Measurements from ENCODE around the gene GOT1. TPM values are rescaled to one million over a fixed set of nuclear protein-coding genes. Genes with fewer than 3 reads are reported as not detected.

The GOT1 gene
- total RNA-seq, 4 donors from 2014 or later = 8.6 to 19.9 (median 12.1) TPM

DNA sequence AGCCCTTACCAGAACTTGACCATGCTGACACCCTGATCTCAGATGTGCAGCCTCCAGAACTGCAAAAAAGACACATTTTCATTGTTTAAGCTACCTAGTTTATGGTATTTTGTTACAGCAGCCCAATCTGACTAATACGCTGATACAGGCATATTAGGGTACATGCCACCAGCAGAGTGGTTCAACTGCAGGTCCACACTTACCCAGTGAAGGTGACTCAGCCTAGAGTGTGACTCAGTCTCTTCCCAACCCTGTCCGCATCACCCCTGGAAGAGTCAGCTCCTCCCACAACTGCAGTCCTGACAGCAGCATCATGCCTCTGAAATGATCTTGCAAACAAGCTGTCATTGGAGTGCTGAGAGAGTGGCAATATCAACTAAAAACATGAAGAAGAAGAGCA is 30.8 kb upstream of the GOT1 start:
- peaks cover 0 to 6% (median 0%) of the 10 kb centered on the region in 4 donors for H3K9me3 ChIP-seq
- no peak for DNase-seq (ENCODE audit: low spot score in 2 of 2)
- no peak overlapping the region for H3K4me3 ChIP-seq
- H3K4me1 ChIP-seq = no peaks in the 10 kb centered on the region
- WGBS, 2 donors = 94 to 98% methylated on average over 2 of the region's 2 CpGs
- H3K36me3 ChIP-seq = no peaks in the 10 kb centered on the region
- TF ChIP-seq POLR2A (IDR thresholded peaks at IDR 0.05) = no peak
- TF ChIP-seq, protein P1, sequence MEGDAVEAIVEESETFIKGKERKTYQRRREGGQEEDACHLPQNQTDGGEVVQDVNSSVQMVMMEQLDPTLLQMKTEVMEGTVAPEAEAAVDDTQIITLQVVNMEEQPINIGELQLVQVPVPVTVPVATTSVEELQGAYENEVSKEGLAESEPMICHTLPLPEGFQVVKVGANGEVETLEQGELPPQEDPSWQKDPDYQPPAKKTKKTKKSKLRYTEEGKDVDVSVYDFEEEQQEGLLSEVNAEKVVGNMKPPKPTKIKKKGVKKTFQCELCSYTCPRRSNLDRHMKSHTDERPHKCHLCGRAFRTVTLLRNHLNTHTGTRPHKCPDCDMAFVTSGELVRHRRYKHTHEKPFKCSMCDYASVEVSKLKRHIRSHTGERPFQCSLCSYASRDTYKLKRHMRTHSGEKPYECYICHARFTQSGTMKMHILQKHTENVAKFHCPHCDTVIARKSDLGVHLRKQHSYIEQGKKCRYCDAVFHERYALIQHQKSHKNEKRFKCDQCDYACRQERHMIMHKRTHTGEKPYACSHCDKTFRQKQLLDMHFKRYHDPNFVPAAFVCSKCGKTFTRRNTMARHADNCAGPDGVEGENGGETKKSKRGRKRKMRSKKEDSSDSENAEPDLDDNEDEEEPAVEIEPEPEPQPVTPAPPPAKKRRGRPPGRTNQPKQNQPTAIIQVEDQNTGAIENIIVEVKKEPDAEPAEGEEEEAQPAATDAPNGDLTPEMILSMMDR (IDR thresholded peaks at IDR 0.05) = no peak
- no peak for TF ChIP-seq EP300 (IDR thresholded peaks at IDR 0.05)
- no peak overlapping the region for H3K27ac ChIP-seq
- peaks cover 0 to 16% of the 10 kb centered on the region in 2 donors for H3K27me3 ChIP-seq

DNA sequence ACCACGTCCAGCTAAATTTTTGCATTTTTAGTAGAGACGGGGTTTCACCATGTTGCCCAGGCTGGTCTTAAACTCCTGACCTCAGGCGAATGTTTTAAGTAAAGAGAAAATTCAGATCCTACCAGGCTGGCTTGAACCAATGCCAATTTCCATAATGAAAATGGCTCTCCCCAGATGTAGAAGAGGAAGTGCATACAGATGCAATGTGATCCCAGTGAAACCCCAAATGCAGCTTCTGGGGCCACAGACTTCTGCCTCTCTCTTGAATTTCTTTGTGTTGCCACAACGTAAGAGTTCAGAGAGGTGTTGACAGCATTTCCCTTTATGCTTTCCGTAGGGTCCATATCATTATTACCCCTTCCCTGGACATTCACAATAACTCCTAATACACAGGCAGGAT is 29.6 kb upstream of the GOT1 start:
- Histone ChIP-seq H3K4me3 (no peak overlapping the region), H3K27me3 (peaks cover 0 to 8% of the 10 kb centered on the region in 2 donors), H3K27ac (no peak overlapping the region), H3K36me3 (no peaks in the 10 kb centered on the region), H3K9me3 (peaks cover 0 to 6% (median 0%) of the 10 kb centered on the region in 4 donors), H3K4me1 (no peaks in the 10 kb centered on the region)
- no peak for TF ChIP-seq POLR2A (IDR thresholded peaks at IDR 0.05)
- TF ChIP-seq EP300 (IDR thresholded peaks at IDR 0.05) = no peak
- TF ChIP-seq, protein P1 (IDR thresholded peaks at IDR 0.05) = no peak
- WGBS, 2 donors = 70 to 80% methylated on average over 5 of the region's 5 CpGs
- no peak for DNase-seq (ENCODE audit: low spot score in 2 of 2)

- H3K4me1 ChIP-seq = no peaks in the 10 kb centered on the region
- no peak for DNase-seq (ENCODE audit: low spot score in 2 of 2)
- H3K4me3 ChIP-seq = no peak overlapping the region
- peaks cover 0 to 8% of the 10 kb centered on the region in 2 donors for H3K27me3 ChIP-seq
- no peak overlapping the region for H3K27ac ChIP-seq
- 73 to 76% methylated on average over 2 of the region's 2 CpGs for WGBS, 2 donors
- TF ChIP-seq, protein P1 (IDR thresholded peaks at IDR 0.05) = no peak
- TF ChIP-seq EP300 (IDR thresholded peaks at IDR 0.05) (no peak), POLR2A (IDR thresholded peaks at IDR 0.05) (no peak)
- H3K9me3 ChIP-seq = peaks cover 0 to 6% (median 0%) of the 10 kb centered on the region in 4 donors
- no peaks in the 10 kb centered on the region for H3K36me3 ChIP-seq
Observed at GRCh38 chr10:99459217-99459616, 28.8 kb upstream of the GOT1 start.

DNA sequence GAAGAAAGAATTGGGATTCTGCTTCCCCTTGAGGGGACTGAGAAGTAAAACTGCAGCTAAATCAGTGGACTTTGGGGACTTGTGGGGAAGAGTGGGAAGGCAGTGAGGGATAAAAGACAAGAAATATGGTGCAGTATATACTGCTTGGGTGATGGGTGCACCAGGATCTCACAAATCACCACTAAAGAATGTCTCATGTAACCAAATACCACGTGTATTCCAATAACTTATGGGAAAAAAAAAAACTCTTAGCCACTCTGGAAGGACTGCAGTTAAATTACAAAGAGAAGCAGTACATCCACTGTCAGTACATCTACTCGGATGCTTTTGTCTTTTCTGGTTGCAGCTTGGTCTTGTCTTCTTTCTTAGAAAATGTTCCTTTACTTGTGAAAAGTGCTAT is 27.4 kb upstream of the GOT1 start:
- H3K4me3 ChIP-seq = no peak overlapping the region
- H3K9me3 ChIP-seq = peaks cover 0 to 6% (median 0%) of the 10 kb centered on the region in 4 donors
- H3K36me3 ChIP-seq = no peaks in the 10 kb centered on the region
- no peak for DNase-seq (ENCODE audit: low spot score in 2 of 2)
- H3K27me3 ChIP-seq = peaks cover 0 to 8% of the 10 kb centered on the region in 2 donors
- H3K27ac ChIP-seq = no peak overlapping the region
- WGBS, 2 donors = 47 to 51% methylated on average over 2 of the region's 2 CpGs
- TF ChIP-seq, protein P1 (IDR thresholded peaks at IDR 0.05) = no peak
- no peak for TF ChIP-seq POLR2A (IDR thresholded peaks at IDR 0.05)
- no peak for TF ChIP-seq EP300 (IDR thresholded peaks at IDR 0.05)
- no peaks in the 10 kb centered on the region for H3K4me1 ChIP-seq

DNA sequence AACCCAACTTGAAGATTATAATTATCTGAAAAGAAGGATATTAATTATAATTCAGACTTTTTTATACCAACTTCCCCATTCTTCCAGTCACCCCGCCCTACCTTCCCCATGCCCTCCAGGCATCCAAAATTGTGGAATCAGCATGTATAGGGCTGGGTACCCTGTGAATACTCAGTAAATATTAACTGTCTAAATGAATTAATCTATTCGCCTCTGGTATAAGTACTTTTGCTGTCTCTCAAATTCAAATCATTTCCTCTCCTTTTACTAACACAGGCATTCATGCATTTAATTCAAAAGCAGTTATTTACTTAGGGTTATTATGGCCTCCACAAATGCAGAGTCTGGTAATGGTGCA is 26.5 kb upstream of the GOT1 start:
- Histone ChIP-seq H3K4me1 (no peaks in the 10 kb centered on the region), H3K4me3 (no peak overlapping the region), H3K27ac (no peak overlapping the region), H3K36me3 (no peaks in the 10 kb centered on the region), H3K27me3 (peaks cover 0 to 2% of the 10 kb centered on the region in 2 donors), H3K9me3 (peaks cover 0 to 6% (median 0%) of the 10 kb centered on the region in 4 donors)
- TF ChIP-seq POLR2A (IDR thresholded peaks at IDR 0.05) = no peak
- TF ChIP-seq, protein P1 (IDR thresholded peaks at IDR 0.05) = no peak
- no peak for TF ChIP-seq EP300 (IDR thresholded peaks at IDR 0.05)
- no peak for DNase-seq (ENCODE audit: low spot score in 2 of 2)
- WGBS, 2 donors = 82% methylated on average over 2 of the region's 2 CpGs

Data from tibial nerve (tissue), 4 donors.